Measurements from ENCODE around the gene ABCC8. TPM values are rescaled to one million over a fixed set of nuclear protein-coding genes. Genes with fewer than 3 reads are reported as not detected.

The ABCC8 gene
- total RNA-seq, result 10.6 TPM

DNA sequence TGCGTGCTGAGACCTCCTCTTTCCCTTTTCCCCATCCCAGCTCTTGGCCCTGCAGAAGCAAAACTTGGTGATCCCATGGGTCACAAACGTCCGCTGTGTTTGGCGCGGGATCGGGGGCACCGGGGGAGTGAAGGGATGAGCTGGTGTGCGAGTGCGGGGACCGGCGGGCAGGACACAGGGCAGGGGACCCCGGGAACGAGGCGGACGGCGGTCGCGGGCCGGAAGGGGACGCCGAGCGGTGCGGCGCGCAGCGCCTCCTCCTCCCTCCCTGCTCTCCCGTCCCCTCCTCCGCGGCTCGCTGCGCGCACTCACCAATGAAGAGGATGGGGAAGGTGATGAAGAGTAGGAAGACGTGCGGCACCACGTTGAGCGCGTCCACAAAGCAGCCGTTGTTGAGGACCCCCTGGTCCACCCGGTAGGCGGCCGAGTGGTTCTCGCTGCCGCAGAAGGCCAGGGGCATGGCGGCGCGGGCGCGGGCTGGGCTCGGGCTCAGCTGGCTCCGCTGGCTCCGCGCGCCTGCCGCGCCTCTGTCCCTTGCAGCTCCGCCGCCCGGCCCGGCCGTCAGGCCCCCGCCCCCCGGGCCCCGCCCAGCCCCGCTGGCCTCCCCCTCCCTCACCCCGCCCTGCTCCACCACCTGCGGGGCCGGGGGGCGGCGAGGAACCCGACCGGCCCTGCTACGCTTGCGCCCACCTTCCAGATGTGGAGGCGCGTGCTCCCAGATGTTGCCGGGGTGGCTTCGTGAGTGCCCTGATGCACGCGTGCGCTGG is at the start of gene ABCC8:
ABCC8 (minus strand) TSS at position 529 of the 767 bp plus-strand sequence; CDS start at position 460, 69 bp downstream.

DNA sequence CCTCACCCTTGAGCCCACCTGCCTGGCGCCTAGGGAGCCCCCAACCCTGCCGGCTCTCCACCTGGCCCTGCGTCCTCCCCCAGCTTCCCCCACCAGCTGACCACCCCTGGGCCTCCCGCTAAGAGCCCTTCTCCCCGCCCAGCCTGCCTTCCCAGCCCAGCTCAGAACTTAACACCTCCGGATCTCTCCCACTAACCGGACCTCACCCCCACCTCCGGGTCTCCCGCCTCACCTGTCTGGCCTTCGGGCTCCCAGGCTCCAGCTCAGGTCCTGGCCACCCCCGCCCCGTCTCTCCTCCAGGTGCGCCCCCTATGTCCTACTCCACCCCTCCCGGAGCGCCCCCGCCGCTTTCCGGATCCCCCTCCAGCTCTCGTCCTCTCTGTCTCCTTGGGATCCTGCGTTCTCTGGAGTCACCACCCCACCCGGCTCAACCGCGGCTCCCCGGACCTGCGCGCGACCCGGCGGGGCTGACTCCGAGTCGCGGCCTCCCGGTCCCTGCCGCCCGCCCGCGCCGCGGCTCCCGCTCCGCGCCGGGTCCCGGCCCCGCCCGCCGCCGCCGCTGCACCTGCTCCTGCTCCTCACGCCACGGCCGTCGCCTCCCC is 87.9 kb downstream of the ABCC8 start, which contains the start of gene KCNJ11:
KCNJ11 (minus strand) TSS at position 51 of the 602 bp plus-strand sequence. CDS start 568 bp downstream, outside the sequence.

DNA sequence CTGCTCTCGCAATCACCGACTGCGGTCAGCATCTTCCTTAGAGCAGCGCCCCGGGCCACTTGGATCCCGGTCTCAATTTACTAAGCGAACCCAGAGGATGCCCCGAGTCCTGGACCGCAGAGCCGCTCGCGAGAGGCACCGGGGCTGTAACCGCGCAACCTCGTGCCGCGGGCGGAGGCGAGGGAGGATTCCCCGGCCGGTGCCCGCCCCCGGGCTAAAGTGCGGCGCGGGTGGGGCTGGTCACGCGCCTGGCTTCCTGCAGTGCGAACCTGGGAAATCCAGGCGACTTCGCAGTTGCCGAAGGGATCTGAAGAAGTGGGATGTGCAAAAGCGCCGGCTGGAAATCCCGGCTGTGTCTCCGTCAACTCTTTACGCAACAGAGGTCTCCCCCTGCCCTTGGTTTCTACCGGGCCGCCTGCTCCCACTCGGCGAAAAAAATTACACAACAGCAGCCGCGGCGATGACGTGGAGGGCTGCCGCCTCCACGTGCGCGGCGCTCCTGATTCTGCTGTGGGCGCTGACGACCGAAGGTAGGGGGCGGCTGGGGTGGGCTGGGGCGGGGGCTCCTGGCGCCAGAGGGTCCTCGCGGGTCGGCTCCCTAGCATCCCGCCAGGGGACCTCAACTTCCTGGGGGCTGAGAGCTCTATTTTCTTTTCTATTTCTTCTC is 125.0 kb downstream of the ABCC8 start, which contains the start of gene NCR3LG1:
NCR3LG1 (plus strand) TSS at position 291 of the 667 bp plus-strand sequence; CDS start at position 461, 170 bp downstream.

Other genes with a start within 250 kb of the ABCC8 start
- gene NUCB2, start 200.1 kb downstream of the ABCC8 start, total RNA-seq, result 102 TPM
- gene NCR3LG1, start 125.0 kb downstream of the ABCC8 start, total RNA-seq, result 3.6 TPM
- gene KCNJ11, start 88.2 kb downstream of the ABCC8 start, total RNA-seq, result 5.2 TPM
- 1.3 TPM for gene USH1C, start 67.6 kb upstream of the ABCC8 start, total RNA-seq
- gene OTOG, start 70.4 kb upstream of the ABCC8 start, total RNA-seq, result not detected
- gene MYOD1, start 242.7 kb upstream of the ABCC8 start, total RNA-seq, result 2.4 TPM

Data from camera-type eye (tissue), 1 donor.